ENCODE data around the gene DENND5B.

The DENND5B gene

GRCh38 chr12:31369712-31370521 is 221.0 kb downstream of the DENND5B start (continued):
- peak; percentile 77 for TF ChIP-seq PRDM10 (tag by site-specific recombination; IDR thresholded peaks at IDR 0.05)
- TF ChIP-seq, protein P1, sequence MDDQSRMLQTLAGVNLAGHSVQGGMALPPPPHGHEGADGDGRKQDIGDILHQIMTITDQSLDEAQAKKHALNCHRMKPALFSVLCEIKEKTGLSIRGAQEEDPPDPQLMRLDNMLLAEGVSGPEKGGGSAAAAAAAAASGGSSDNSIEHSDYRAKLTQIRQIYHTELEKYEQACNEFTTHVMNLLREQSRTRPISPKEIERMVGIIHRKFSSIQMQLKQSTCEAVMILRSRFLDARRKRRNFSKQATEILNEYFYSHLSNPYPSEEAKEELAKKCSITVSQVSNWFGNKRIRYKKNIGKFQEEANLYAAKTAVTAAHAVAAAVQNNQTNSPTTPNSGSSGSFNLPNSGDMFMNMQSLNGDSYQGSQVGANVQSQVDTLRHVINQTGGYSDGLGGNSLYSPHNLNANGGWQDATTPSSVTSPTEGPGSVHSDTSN (CRISPR knock-in tag; IDR thresholded peaks at IDR 0.05) = no peak
- no peak for TF ChIP-seq ZNF776 (tag by site-specific recombination; IDR thresholded peaks at IDR 0.05; ENCODE audit: borderline replicate concordance)
- no peak for TF ChIP-seq CTCF (tag by site-specific recombination; IDR thresholded peaks at IDR 0.05)
- 0 out of 2 replicates have a peak, but pooled peaks have one; percentile 18 for TF ChIP-seq KLF10 (tag by site-specific recombination; IDR thresholded peaks at IDR 0.05)
- no peak for TF ChIP-seq ZNF514 (tag by site-specific recombination; IDR thresholded peaks at IDR 0.05)
- no peak for TF ChIP-seq KLF9 (tag by site-specific recombination; IDR thresholded peaks at IDR 0.05; ENCODE audit: low read depth)
- no peak for TF ChIP-seq ZNF404 (tag by site-specific recombination; IDR thresholded peaks at IDR 0.05)
- TF ChIP-seq, protein P2, sequence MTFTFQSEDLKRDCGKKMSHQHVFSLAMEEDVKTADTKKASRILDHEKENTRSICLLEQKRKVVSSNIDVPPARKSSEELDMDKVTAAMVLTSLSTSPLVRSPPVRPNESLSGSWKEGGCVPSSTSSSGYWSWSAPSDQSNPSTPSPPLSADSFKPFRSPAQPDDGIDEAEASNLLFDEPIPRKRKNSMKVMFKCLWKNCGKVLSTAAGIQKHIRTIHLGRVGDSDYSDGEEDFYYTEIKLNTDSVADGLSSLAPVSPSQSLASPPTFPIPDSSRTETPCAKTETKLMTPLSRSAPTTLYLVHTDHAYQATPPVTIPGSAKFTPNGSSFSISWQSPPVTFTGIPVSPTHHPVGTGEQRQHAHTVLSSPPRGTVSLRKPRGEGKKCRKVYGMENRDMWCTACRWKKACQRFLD (tag by site-specific recombination; IDR thresholded peaks at IDR 0.05) = no peak
- no peak for TF ChIP-seq ZNF324 (tag by site-specific recombination; IDR thresholded peaks at IDR 0.05)
- TF ChIP-seq KLF7 (tag by site-specific recombination; IDR thresholded peaks at IDR 0.05; ENCODE audit: borderline replicate concordance) = no peak
- no peak for TF ChIP-seq ZNF362 (tag by site-specific recombination; IDR thresholded peaks at IDR 0.05)
- TF ChIP-seq, protein P3, sequence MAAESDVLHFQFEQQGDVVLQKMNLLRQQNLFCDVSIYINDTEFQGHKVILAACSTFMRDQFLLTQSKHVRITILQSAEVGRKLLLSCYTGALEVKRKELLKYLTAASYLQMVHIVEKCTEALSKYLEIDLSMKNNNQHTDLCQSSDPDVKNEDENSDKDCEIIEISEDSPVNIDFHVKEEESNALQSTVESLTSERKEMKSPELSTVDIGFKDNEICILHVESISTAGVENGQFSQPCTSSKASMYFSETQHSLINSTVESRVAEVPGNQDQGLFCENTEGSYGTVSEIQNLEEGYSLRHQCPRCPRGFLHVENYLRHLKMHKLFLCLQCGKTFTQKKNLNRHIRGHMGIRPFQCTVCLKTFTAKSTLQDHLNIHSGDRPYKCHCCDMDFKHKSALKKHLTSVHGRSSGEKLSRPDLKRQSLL (tag by site-specific recombination; IDR thresholded peaks at IDR 0.05) = no peak
- TF ChIP-seq ZBTB48 (tag by site-specific recombination; IDR thresholded peaks at IDR 0.05) = peak; percentile 46
- TF ChIP-seq ZNF19 (tag by site-specific recombination; IDR thresholded peaks at IDR 0.05; ENCODE audit: low read depth) = no peak
- no peak for TF ChIP-seq ZNF623 (tag by site-specific recombination; IDR thresholded peaks at IDR 0.05)
- TF ChIP-seq ZSCAN4 (tag by site-specific recombination; IDR thresholded peaks at IDR 0.05) = no peak
- TF ChIP-seq ZNF555 (tag by site-specific recombination; conservative IDR thresholded peaks at IDR 0.05) = no peak
- TF ChIP-seq, protein P4, sequence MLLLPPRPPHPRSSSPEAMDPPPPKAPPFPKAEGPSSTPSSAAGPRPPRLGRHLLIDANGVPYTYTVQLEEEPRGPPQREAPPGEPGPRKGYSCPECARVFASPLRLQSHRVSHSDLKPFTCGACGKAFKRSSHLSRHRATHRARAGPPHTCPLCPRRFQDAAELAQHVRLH (tag by site-specific recombination; IDR thresholded peaks at IDR 0.05) = no peak
- no peak for TF ChIP-seq ZNF146 (tag by site-specific recombination; IDR thresholded peaks at IDR 0.05)
- TF ChIP-seq ZBTB1 (tag by site-specific recombination; IDR thresholded peaks at IDR 0.05) = no peak
- TF ChIP-seq ZSCAN16 (tag by site-specific recombination; IDR thresholded peaks at IDR 0.05) = no peak
- TF ChIP-seq ATF2 (tag by site-specific recombination; IDR thresholded peaks at IDR 0.05; ENCODE audit: low read depth) = peak; percentile 94
- TF ChIP-seq ZXDB (tag by site-specific recombination; IDR thresholded peaks at IDR 0.05) = no peak
- peak; percentile 95 for TF ChIP-seq ZNF121 (tag by site-specific recombination; IDR thresholded peaks at IDR 0.05)
- no peak for TF ChIP-seq ZNF221 (tag by site-specific recombination; IDR thresholded peaks at IDR 0.05; ENCODE audit: borderline replicate concordance)

Measured in HEK293 (cell line).